A549 (cell line): ENCODE measurements around the gene MRPS5. TPM values are rescaled to one million over a fixed set of nuclear protein-coding genes. Genes with fewer than 3 reads are reported as not detected.

ENCODE experiments used
- ATAC-seq, 2 experiments: fragments of 200-7000 bp in 1 of 2; fragments of >200 bp in 1 of 2; cut with Nextera tagmentation in 1 of 2; cut with Tn5 transposase in 1 of 2; 3 replicates each; pipeline versions ENCODE4 v1.8.0 to v1.9.1; 2018 to 2020; ENCODE audit warnings: mild to moderate bottlenecking in 1 of 2, moderate library complexity in 1 of 2
- CTCF ChIA-PET: fragments of 300-600 bp; sonication (Branson Sonifier 250); formaldehyde crosslinking; extraction: SDS; loops from one replicate; lab custom pipeline; 2021; ENCODE audit warnings: antibody characterized with exemption, inconsistent platforms; lab: Yijun Ruan, JAX
- POLR2A ChIA-PET: fragments of 350-600 bp; formaldehyde crosslinking; extraction: SDS; loops from one replicate; lab custom pipeline; 2021; ENCODE audit warnings: antibody characterized with exemption, inconsistent platforms; lab: Yijun Ruan, JAX
- DNase-seq, 2 experiments: peaks; one replicate each; pipeline versions ENCODE4 v3.0.0 to v3.0.0-alpha.2; 2011 to 2016; ENCODE audit warnings: low read depth in 1 of 2, low spot score in 1 of 2
- FAIRE-seq: peaks from 2 replicates; lab custom pipeline; 2011; peaks lifted over from hg19 to GRCh38; lab: Jason Lieb, UNC
- H3K27ac ChIP-seq, 2 experiments: fragments of >200 bp; sonication (Bioruptor Twin); formaldehyde crosslinking; 3 replicates each; pipeline ENCODE4 v1.5.1; 2016 to 2017
- H3K4me1 ChIP-seq: fragments of >200 bp; sonication (Bioruptor Twin); formaldehyde crosslinking; 3 replicates; pipeline ENCODE4 v1.6.1; 2016
- H3K4me2 ChIP-seq: fragments of >200 bp; sonication (Bioruptor Twin); formaldehyde crosslinking; 3 replicates; pipeline ENCODE4 v1.6.1; 2016
- H3K4me3 ChIP-seq: fragments of >200 bp; sonication (Bioruptor Twin); formaldehyde crosslinking; 3 replicates; pipeline ENCODE4 v1.5.1; 2016
- H3K9me3 ChIP-seq: fragments of >200 bp; sonication (Bioruptor Twin); formaldehyde crosslinking; 3 replicates; pipeline ENCODE4 v1.6.1; 2016
- CBX2 ChIP-seq: fragments of 200-600 bp; sonication (generic); IDR thresholded peaks from 2 replicates; pipeline ENCODE4 v1.6.1; 2016; ENCODE audit warnings: low read depth, mild to moderate bottlenecking, borderline replicate concordance
- E2F6 ChIP-seq: IDR thresholded peaks from 2 replicates; pipeline ENCODE4 v1.6.1; 2012; ENCODE audit warnings: low read depth, borderline replicate concordance
- EHF ChIP-seq: fragments of 250-450 bp; sonication (Bioruptor Pico); IDR thresholded peaks from 2 replicates; pipeline ENCODE4 v1.5.0; 2020; ENCODE audit warnings: mild to moderate bottlenecking
- ELK1 ChIP-seq: fragments of 150-350 bp; IDR thresholded peaks from 2 replicates; pipeline ENCODE4 v1.6.1; 2014; ENCODE audit warnings: low read depth, mild to moderate bottlenecking, low read length
- EP300 ChIP-seq, 2 experiments: fragments of >200 bp; sonication (Bioruptor Twin); formaldehyde crosslinking; IDR thresholded peaks; 2 replicates in 1 of 2; 3 replicates in 1 of 2; pipeline ENCODE4 v1.6.1; 2016 to 2017
- FOSL2 ChIP-seq, 2 experiments: fragments of 450-650 bp in 1 of 2; fragments of >200 bp in 1 of 2; sonication (Bioruptor Twin) in 1 of 2; formaldehyde crosslinking; IDR thresholded peaks; 2 replicates each; pipeline versions ENCODE4 v1.5.0 to v1.6.1; 2016 to 2020; ENCODE audit warnings: mild to moderate bottlenecking in 1 of 2, moderate library complexity in 1 of 2
- FOXS1 ChIP-seq: fragments of 250-450 bp; sonication (Bioruptor Pico); IDR thresholded peaks from 2 replicates; pipeline ENCODE4 v1.5.0; 2020; ENCODE audit warnings: mild to moderate bottlenecking, moderate library complexity
- HOXA7 ChIP-seq: fragments of 250-450 bp; sonication (Bioruptor Pico); IDR thresholded peaks from 2 replicates; pipeline ENCODE4 v1.5.0; 2020; ENCODE audit warnings: mild to moderate bottlenecking, moderate library complexity
- HOXB13 ChIP-seq: fragments of 250-450 bp; sonication (Bioruptor Pico); IDR thresholded peaks from 2 replicates; pipeline ENCODE4 v1.5.0; 2020; ENCODE audit warnings: low read depth, mild to moderate bottlenecking, moderate library complexity
- JUNB ChIP-seq: fragments of >200 bp; sonication (Bioruptor Twin); formaldehyde crosslinking; IDR thresholded peaks from 2 replicates; pipeline ENCODE4 v1.6.1; 2016
- MAX ChIP-seq: IDR thresholded peaks from 2 replicates; pipeline ENCODE4 v1.6.1; 2012
- MAZ ChIP-seq: fragments of 150-350 bp; IDR thresholded peaks from 2 replicates; pipeline ENCODE4 v1.6.1; 2014; ENCODE audit warnings: antibody characterized with exemption, low read depth, low read length, borderline replicate concordance
- MYC ChIP-seq: IDR thresholded peaks from 2 replicates; pipeline ENCODE4 v1.6.1; 2012; ENCODE audit warnings: mild to moderate bottlenecking, inconsistent platforms, low read length, improper control_type of control experiment, borderline replicate concordance
- NPAS2 ChIP-seq: fragments of 250-450 bp; sonication (Bioruptor Pico); IDR thresholded peaks from 2 replicates; pipeline ENCODE4 v1.8.0; 2022; ENCODE audit warnings: mild to moderate bottlenecking, moderate library complexity, borderline replicate concordance
- REST ChIP-seq: fragments of 200-600 bp; sonication (generic); IDR thresholded peaks from 2 replicates; pipeline ENCODE4 v1.6.1; 2016; ENCODE audit warnings: antibody characterized with exemption, mild to moderate bottlenecking, moderate library complexity
- RNF2 ChIP-seq: fragments of 200-600 bp; sonication (generic); IDR thresholded peaks from 2 replicates; pipeline ENCODE4 v1.6.1; 2016; ENCODE audit warnings: low read depth, mild to moderate bottlenecking, antibody characterized with exemption, moderate library complexity, borderline replicate concordance
- SMC3 ChIP-seq: fragments of >200 bp; sonication (Bioruptor Twin); formaldehyde crosslinking; IDR thresholded peaks from 3 replicates; pipeline ENCODE4 v1.6.1; 2018; ENCODE audit warnings: inconsistent platforms
- TFCP2L1 ChIP-seq: fragments of 250-450 bp; sonication (Bioruptor Pico); IDR thresholded peaks from 2 replicates; pipeline ENCODE4 v1.5.0; 2021; ENCODE audit warnings: mild to moderate bottlenecking
- WGBS: methylation state at CpG from one replicate; pipeline ENCODE4 v1.1.6; 2017; ENCODE audit errors: missing lambda C conversion rate; 5-methylcytosine and 5-hydroxymethylcytosine counted together
- polyA plus RNA-seq, 4 experiments: library from polyadenylated mRNA; depleted of rRNA in 3 of 4; stranded (reverse); fragments of >200 nt; fragmentation: RNase III in 1 of 4; extraction: RNeasy Plus Mini Kit Qiagen cat#74134 plus additional on column Dnase treatment in 1 of 4; gene quantifications; 2 replicates in 3 of 4; 3 replicates in 1 of 4; pipeline ENCODE4 v1.2.3, GENCODE V29; 2011 to 2017
- TF ChIP-seq, protein P1 (sequence below): fragments of >200 bp; sonication (Bioruptor Twin); formaldehyde crosslinking; IDR thresholded peaks from 3 replicates; pipeline ENCODE4 v1.6.1; 2016

Gene MRPS5
- polyA plus RNA-seq, 2 of the 4 experiments (the other 2 are of a cell fraction): 103 to 123 TPM

- Histone ChIP-seq H3K27ac (no peak overlapping the region), H3K4me1 (no peaks in the 10 kb centered on the region), H3K4me2 (0 out of 3 replicates have a peak overlapping the region, but pooled peaks have one; percentile 4), H3K4me3 (no peak overlapping the region), H3K9me3 (no peaks in the 10 kb centered on the region)
- FAIRE-seq (no peak), ATAC-seq (no peak; a peak in 1 of 6 replicates), DNase-seq (no peak)
- TF ChIP-seq EHF: no peak
- TF ChIP-seq RNF2: no peak
- TF ChIP-seq TFCP2L1: no peak
- TF ChIP-seq ELK1: no peak
- TF ChIP-seq JUNB: no peak
- TF ChIP-seq E2F6: no peak
- no peak for TF ChIP-seq MAZ
- TF ChIP-seq EP300 (IDR thresholded peaks at IDR 0.05): no peak
- TF ChIP-seq NPAS2 (CRISPR knock-in tag): no peak
- TF ChIP-seq, protein P1, sequence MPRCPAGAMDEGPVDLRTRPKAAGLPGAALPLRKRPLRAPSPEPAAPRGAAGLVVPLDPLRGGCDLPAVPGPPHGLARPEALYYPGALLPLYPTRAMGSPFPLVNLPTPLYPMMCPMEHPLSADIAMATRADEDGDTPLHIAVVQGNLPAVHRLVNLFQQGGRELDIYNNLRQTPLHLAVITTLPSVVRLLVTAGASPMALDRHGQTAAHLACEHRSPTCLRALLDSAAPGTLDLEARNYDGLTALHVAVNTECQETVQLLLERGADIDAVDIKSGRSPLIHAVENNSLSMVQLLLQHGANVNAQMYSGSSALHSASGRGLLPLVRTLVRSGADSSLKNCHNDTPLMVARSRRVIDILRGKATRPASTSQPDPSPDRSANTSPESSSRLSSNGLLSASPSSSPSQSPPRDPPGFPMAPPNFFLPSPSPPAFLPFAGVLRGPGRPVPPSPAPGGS: no peak
- TF ChIP-seq REST: no peak
- TF ChIP-seq FOXS1: no peak
- no peak for TF ChIP-seq MAX
- no peak for TF ChIP-seq SMC3
- no peak for TF ChIP-seq CBX2
- no peak for TF ChIP-seq MYC
- TF ChIP-seq HOXA7 (CRISPR knock-in tag): no peak
- TF ChIP-seq FOSL2 (IDR thresholded peaks at IDR 0.05): no peak
- TF ChIP-seq FOSL2 (CRISPR knock-in tag; IDR thresholded peaks at IDR 0.05): no peak
- no peak for TF ChIP-seq HOXB13 (CRISPR knock-in tag)
- 21% methylated on average over 7 of the region's 7 CpGs for WGBS
- ChIA-PET CTCF (interaction anchor here (1.0 to 1.4 kb wide), 4 partner anchors 9 to 37 kb away, joined by 3 to 6 read pairs (median 4); no protein-coding TSS in a partner anchor), POLR2A (no interaction called here)
Observed at GRCh38 chr2:95042472-95043271, 78.9 kb downstream of the MRPS5 start.
